ENCODE measurements around the gene TRPC3. TPM values are rescaled to one million over a fixed set of nuclear protein-coding genes. Genes with fewer than 3 reads are reported as not detected.

The TRPC3 gene
- total RNA-seq, 1 experiment from 2014 or later = 2.3 TPM

DNA sequence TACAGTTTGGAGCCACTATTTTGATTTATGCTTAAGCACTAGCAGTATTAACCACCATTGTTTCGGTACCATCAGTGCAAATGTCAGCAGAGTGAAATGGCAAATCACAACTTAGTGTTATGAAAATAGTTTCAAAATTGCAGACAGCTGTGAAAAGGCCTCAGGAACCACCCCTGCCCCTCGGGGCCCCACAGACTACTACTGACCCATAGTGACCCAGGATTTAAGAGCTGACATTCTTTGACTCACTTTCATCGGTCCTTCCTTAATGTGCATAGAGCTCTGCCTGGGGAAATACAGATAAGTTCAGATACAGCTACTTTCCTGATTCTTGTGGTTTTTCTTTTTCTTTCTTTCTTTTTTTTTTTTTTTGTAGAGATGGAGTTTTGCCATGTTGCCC, 78.3 kb downstream of the TRPC3 start:
- peak; percentile 26 for DNase-seq (ENCODE audit: low spot score)

- peak; percentile 94 for DNase-seq (ENCODE audit: low spot score)
Observed at GRCh38 chr4:121869841-121870822, 81.7 kb downstream of the TRPC3 start, which contains the start of gene BBS7. Gene BBS7, minus strand, starts transcription at chr4:121870474. Its CDS starts 161 bp downstream, at chr4:121870313.

DNA sequence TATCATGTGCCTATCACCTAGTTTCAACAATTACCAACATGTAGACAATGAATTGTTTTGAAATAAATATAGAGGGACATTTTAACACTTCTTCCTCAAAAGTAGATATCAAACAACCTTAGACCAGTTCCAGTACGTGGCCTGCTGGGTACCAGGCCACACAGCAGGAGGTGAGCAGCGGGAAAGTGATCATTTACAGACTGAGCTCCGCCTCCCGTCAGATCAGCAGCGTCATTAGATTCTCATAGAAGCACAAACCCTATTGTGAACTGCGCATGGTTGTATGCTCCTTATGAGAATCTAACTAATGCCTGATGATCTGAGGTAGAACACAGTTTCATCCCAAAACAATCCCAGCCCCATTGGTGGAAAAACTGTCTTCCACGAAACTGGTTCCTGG, 88.1 kb downstream of the TRPC3 start:
- DNase-seq (ENCODE audit: low spot score) = no peak

- DNase-seq (ENCODE audit: low spot score) = no peak
Observed at GRCh38 chr4:121861426-121861825, 90.4 kb downstream of the TRPC3 start.

- no peak for DNase-seq (ENCODE audit: low spot score)
Observed at GRCh38 chr4:121860121-121860520, 91.7 kb downstream of the TRPC3 start.

GRCh38 chr4:121851354-121851753, 100.5 kb downstream of the TRPC3 start:
- no peak for DNase-seq (ENCODE audit: low spot score)

DNA sequence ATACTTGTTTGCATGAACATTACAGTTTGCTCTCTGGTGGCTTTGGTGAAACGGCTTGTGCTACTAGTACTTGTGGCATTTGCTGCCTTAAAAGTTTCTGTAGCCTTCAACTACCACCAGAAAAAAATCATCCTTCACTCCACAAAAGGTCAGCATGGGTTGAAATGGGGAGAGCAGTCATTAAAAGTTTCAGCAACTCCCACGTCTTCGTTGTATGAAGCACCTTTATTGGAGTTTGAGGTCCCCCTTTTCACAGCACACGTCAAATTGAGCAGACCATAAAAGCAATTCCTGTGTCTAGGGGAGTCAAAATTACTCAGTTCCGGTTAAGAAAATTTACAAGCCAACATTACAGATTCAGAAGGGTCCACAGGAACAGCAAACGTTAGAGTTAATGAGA, 105.2 kb downstream of the TRPC3 start:
- no peak for DNase-seq (ENCODE audit: low spot score)

DNA sequence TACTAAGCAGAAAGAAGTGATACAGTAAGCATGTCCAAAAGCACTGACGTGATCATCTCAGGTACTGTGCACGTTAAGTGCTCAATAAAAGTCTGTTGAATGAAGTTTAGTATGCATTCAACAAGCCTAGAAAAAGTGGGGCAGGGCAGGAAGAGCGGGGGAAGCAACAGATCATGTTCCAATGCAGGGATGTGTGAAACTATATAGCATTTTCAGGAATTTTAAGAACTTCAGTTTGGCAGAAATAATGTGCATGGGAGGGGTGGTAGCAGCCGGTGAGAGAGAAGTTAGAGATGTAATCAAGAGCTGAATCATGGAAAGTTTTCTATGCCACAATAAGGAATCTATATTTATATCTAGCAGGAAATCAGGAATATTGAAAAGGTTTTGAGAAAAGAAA, 109.0 kb downstream of the TRPC3 start:
- DNase-seq (ENCODE audit: low spot score) = no peak

DNA sequence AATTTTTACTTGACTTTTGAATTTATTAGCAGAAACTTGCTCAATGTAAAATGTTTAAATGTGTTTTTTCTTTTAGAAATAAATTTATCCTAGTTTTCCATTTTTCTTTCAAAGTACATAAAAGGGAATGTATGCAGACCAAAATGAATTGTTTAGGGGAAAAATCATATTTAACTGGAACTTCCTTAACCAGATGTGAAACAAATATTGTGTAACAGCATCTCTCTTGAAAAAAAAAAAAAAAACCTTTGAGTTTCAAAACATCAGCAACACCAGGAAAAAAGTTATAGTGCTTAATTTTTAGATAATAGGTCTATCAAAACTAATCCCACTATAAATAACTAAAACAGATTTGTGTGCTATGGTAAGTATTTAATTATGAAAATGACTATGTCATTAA, 113.7 kb downstream of the TRPC3 start:
- no peak for DNase-seq (ENCODE audit: low spot score)

- no peak for DNase-seq (ENCODE audit: low spot score)
Observed at GRCh38 chr4:121829511-121829910, 122.3 kb downstream of the TRPC3 start.

Other genes starting within 250 kb of the TRPC3 start
- gene SMIM43, start 186.9 kb downstream of the TRPC3 start, total RNA-seq (2014; rRNA removed; shearing (Covaris generic)) = not detected in 2 replicates
- gene EXOSC9, start 150.7 kb downstream of the TRPC3 start, total RNA-seq (2014; rRNA removed; shearing (Covaris generic)) = 57.6 and 75.5 TPM in 2 replicates
- 119 and 132 TPM in 2 replicates for gene CCNA2, start 128.2 kb downstream of the TRPC3 start, total RNA-seq (2014; rRNA removed; shearing (Covaris generic))
- 16.5 and 18.0 TPM in 2 replicates for gene BBS7, start 81.6 kb downstream of the TRPC3 start, total RNA-seq (2014; rRNA removed; shearing (Covaris generic))
- gene BLTP1, start 200.3 kb upstream of the TRPC3 start, total RNA-seq (2014; rRNA removed; shearing (Covaris generic)) = 14.4 and 14.6 TPM in 2 replicates

All from H4 (cell line).